Neural progenitor cell (in vitro differentiated cells): Measurements from ENCODE around the gene SRSF4.

ENCODE experiments used
- EZH2 ChIP-seq: fragments of 200-600 bp; sonication (generic); IDR thresholded peaks from 2 replicates; pipeline ENCODE4 v1.6.1; 2017; ENCODE audit warnings: antibody characterized with exemption, mild to moderate bottlenecking, moderate library complexity
- TF ChIP-seq, protein P1 (sequence below): fragments of 200-600 bp; sonication (generic); IDR thresholded peaks from 2 replicates; pipeline ENCODE4 v1.5.1; 2017; ENCODE audit warnings: antibody characterized with exemption, mild to moderate bottlenecking

DNA sequence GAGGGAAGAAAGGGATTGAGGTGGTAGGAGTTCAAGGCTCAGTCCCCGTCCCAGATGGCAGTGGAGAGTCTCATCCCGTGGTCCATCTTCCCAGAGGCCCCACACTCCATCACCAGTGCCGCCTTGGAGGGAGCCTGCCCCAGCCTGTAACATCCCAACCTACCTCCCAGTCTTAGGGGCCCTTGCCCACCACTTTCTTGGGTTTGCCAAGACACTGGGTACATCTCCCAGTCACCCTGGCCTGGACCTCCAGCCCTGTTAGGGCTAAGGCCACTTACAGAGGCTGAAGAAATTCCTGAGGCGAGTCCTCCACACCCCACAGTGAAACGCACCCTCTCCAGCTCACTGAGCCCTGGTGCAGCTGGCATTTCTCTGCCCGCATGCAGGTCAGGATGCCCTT is 61.3 kb downstream of the SRSF4 start:
- TF ChIP-seq, protein P1, sequence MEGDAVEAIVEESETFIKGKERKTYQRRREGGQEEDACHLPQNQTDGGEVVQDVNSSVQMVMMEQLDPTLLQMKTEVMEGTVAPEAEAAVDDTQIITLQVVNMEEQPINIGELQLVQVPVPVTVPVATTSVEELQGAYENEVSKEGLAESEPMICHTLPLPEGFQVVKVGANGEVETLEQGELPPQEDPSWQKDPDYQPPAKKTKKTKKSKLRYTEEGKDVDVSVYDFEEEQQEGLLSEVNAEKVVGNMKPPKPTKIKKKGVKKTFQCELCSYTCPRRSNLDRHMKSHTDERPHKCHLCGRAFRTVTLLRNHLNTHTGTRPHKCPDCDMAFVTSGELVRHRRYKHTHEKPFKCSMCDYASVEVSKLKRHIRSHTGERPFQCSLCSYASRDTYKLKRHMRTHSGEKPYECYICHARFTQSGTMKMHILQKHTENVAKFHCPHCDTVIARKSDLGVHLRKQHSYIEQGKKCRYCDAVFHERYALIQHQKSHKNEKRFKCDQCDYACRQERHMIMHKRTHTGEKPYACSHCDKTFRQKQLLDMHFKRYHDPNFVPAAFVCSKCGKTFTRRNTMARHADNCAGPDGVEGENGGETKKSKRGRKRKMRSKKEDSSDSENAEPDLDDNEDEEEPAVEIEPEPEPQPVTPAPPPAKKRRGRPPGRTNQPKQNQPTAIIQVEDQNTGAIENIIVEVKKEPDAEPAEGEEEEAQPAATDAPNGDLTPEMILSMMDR = no peak
- no peak for TF ChIP-seq EZH2
